Measurements from ENCODE around the gene FKBP8.
"Not testable (repeated sequence)": the region's sequence is repeated elsewhere in the genome, so short reads cannot be mapped to it uniquely, and the experiment has no call there.

The FKBP8 gene

DNA sequence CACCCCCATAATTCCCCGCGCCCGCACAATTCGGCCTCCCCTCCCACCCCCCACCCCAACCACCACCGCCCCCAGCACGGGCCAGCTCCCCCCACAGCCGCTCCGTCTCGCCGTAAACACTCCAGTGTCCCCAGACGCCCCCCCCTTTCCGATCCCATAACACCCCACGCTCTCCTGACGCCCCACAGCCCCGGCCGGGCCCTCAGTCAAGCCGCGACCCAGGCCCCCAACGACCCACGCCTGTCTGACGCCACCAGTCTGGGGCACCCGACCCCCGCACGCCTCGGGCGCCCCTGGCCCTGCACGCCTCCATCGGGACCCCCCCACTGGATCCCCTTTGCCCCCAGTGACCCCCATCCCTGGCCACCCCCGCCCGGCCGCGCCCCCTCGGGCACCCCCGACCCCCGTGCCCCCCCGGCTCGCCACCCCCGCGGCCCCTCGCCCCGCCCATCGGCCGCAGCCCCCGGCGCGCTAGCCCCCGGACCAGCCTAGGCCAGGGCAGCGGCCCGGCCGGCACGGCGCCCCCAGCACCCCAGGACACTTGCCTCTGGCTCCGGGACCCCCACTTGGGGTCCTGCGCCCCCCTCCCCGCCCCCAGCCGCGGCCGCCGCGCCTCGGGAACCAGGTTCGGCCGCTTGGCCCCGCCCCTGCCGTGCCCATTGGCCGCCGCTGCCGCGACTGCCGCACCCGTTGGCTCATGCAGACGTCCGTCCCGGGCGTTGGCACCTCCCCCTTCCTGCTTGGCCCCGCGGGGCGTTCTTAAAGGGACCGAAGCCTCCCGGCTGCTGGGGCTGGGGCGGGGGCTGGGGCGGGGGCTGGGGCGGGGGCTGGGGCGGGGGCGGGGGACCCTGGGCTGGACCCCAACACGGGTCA is at the start of gene FKBP8:
Gene FKBP8, minus strand, starts transcription at position 633 of the 873 bp plus-strand sequence. CDS start 1,603 bp downstream, outside the sequence.
- peak; percentile 71 for DNase-seq (ENCODE audit: low read depth)

DNA sequence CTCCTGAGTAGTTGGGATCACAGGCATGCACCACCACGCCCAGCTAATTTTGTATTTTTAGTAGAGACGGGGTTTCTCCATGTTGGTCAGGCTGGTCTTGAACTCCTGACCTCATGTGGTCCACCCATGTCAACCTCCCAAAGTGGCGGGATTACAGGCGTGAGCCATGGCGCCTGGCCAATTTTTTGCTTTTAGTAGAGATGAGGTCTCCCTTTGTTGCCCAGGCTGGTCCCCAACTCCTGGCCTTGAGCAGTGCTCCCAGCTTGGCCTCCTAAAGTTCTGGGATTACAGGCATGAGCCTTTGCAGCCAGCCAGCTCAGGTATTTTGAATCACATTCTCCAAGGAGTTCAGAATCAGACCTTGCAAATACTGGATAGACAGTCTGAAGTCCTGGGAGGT is 49.4 kb upstream of the FKBP8 start:
- not testable (repeated sequence) for DNase-seq (ENCODE audit: low read depth)

DNA sequence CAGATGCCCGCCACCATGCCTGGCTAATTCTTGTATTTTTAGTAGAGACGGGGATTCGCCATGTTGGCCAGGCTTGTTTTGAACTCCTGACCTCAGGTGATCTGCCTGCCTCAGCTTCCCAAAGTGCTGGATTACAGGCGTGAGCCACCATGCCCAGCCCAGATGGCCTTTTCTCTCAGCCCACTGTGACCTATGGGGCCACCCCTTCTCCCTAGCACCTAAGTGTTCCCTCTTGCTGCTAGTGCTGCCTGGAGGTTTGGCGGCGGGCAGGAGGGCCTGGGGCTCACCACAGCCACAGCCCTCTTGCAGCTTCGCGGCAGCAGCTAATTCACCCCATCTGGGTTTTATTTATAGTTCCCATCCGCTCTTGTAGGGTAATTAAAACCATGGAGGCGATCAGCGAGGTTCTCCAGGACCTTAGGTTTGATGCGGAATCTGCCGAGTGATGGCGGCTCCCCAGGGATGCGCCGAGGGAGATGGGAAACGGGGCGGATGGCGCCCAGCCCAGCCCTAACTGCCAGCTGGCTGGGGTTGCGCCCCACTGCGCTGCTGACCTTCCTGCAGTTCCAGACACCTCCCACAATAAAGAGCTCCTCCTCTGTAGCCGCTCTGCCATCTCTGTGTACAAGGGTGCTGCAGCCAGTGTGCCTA is 48.5 kb upstream of the FKBP8 start:
- DNase-seq (ENCODE audit: low read depth): no peak

DNA sequence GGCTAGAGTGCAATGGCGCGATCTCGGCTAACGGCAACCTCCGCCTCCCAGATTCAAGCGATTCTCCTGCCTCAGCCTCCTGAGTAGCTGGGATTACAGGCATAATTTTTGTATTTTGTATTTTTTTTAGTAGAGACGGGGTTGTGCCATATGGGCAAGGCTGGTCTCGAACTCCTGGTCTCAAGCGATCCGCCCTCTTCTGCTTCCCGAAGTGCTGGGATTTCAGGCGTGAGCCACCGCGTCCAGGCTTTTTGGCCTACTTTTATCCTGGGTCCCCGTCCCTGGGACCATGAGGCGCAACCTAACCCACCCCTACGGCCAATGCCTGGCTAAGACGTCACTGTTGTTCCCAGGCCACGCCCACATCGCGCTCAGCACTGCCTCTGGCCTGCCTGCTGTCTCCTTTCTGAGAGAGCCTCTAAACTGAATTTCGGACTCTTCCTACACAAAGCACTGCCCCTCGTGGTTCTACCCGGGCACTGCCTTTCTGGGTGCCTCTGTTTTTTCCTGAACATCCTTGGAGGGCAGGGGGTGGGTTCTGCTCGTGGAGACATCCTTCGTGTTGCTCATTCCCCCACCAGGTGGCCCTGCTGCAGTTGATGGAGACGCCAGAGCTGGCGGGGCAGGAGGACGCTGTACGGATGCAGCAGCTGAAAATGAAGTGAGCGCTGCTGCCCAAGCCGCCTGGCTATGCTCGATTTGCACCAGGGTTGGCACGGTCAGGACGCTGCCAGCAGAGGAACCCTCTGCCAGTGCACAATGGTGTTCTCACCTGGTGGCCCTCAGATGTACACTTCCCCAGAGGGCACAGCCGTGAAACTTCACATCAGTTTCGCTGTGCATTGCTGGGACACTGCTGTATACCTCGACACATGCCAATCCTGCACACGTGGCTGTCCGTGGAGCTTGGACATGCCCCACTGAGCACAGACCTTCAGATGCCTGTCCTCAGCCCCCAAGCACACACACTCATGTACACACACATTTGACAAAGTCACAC is 47.2 kb upstream of the FKBP8 start:
- DNase-seq (ENCODE audit: low read depth): no peak

DNA sequence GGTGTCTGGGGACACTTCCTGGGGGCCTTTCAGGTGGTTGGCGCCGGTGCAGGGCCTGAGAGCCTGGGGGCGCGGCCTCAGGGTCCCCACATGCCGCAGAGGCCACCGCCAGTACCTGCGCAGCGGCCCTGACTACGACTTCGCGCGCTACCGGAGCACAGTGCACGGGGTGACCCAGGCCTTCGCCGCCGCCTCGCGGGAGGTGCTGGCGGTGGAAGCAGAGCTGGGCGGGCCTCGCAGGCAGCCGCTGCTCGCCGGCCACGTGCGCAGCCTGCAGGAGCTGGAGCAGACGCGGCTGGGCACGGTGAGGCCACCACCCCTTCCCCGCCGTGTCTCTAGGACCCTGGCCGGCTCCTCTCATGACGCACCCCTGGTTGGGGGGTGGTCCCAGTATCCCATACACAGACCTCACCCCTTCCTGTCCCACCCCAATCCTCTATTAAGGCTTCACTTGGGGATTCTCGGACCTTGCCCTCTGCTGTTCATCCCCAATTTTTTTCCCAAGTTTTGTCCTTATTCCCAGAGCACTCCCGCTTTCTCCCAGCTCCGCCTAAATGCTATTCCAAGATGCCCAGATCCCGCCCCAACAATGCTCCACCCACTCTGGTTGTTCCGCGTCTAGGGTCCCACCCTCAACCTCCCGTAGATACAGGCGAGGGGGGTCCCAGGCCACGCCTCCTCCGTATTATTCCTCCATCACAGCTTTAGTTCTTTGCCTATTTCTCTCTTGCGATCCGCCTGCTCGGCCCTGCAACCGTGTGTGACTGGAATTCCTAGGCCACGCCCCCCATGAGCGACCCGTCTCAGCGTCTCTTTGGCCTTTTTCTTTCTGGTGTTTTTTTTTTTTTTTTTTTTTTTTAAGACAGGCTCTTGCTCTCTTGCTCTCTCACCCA is 46.3 kb upstream of the FKBP8 start:
- no peak for DNase-seq (ENCODE audit: low read depth)

DNA sequence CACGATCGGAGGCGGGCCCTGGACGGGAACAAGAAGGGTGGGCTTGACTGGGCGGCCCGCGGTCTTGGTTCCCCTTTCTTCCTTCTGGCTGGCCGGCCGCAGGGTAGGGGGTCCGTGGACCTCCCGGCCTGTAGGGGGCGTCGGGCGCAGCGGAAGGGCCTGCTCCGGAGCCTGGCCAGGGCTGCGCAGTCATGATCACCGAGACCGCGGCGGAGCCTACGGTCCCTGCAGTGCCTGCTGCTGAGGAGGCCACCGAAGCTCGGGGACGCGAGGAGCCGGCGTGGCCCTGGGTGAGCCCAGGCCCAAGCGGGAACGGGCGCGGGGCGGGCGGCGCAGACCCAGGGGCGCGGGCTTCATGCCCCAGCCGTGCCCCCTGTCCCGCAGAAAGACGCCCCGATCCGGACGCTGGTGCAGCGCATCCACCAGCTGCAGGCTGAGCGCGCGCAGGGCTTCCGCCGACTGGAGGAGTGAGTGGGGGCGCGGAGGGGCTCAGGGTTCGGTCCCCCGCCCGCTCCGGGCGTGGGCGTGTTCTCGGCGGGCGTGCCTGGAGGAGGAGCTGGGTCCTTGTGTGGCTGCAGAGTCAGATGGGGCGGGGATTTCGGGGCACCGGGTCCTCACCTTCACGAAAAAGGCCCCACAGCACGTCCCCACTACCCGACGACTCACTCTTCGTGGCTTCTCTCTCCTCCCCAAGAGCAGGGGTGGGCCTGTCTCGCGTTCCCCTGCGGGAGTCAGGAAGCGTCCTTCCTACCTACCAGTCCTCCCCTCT is 45.4 kb upstream of the FKBP8 start, which contains the start of gene REX1BD:
Gene REX1BD, plus strand, starts transcription at position 188 of the 769 bp plus-strand sequence. Its CDS starts 4 bp downstream, at position 192.
- peak; percentile 43 for DNase-seq (ENCODE audit: low read depth)

DNA sequence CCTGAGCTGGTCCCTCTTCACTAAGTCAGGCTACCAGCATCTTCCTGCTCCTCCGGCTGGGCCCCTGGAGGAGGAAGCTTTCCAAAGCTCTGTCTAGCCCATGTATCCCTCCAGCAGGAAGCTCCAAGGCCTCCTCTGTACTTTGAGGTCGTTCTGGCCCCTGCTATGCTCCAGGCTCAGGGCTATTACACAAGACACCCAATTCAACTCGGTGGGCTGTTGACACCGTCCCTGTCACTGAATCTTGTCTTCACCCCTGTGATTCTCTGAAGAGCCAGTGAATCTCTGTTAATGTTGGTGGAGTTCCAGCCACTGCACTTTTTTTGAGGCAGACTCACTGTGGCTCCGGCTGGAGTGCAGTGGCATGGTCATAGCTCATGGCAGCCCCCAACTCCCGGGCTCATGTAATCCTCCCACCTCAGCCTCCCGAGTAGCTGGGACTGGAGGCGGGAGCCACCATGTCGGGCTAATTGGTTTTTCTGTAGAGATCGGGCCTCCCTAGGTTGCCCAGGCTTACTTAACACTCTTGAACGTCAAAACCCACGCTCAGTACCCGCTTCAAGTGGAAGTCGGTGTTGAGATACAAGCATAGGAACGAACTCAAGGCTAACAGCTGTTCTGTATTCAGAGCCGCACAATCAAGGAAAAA is 44.7 kb upstream of the FKBP8 start:
- no peak for DNase-seq (ENCODE audit: low read depth)

DNA sequence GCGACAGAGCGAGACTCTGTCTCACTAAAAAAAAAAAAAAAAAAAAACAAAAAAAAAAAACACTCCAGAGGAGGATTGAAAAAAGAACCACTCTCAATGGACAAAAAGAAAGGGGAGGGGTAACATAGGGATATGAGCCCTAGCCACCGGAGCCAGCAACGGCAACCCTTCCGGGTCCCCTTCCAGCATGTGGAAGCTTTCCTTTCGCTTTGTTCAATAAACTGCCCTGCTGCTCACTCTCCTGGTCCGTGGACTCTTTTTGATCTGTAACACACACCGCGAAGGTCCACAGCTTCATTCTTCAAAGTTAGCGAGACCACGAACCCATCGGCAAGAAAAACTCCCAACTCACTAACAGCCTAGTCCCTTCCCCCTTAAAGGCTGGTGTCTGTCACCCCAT is 44.2 kb upstream of the FKBP8 start:
- no peak for DNase-seq (ENCODE audit: low read depth)

DNA sequence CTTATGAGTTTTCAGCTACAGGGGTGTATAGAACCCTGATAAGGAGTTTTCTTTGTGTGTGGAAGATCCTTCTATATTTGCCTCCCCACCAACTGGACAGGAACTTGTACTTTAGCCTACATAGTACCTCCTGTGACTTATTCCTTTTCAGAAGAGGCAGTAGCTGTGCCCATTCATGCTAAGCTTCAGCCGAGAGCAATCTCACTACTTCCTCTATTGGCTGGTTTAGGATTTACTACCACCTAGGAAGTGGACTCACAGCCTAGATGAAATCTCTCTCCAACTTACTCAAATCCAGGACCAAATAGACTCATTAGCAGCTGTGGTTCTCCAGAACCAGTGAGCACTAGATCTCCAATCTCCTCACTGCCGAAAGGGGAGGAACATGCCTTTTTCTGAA is 42.9 kb upstream of the FKBP8 start:
- no peak for DNase-seq (ENCODE audit: low read depth)

DNA sequence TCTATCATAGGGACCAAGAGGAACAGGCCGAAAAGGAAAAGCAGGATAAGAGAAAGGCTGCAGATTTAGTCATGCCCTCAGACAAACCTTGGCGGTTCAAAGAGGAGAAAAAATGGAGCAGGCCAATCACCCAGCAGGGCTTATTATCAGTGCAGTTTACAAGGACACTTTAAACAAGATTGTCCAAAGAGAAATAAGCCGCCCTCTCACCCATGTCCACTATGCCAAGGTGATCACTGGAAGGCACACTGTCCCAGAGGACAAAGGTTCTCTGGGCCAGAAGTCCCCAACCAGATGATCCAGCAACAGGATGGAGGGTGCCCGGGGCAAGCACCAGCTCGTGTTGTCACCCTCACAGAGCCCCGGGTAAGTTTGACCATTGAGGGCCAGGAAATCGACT is 36.9 kb upstream of the FKBP8 start:
- no peak for DNase-seq (ENCODE audit: low read depth)

DNA sequence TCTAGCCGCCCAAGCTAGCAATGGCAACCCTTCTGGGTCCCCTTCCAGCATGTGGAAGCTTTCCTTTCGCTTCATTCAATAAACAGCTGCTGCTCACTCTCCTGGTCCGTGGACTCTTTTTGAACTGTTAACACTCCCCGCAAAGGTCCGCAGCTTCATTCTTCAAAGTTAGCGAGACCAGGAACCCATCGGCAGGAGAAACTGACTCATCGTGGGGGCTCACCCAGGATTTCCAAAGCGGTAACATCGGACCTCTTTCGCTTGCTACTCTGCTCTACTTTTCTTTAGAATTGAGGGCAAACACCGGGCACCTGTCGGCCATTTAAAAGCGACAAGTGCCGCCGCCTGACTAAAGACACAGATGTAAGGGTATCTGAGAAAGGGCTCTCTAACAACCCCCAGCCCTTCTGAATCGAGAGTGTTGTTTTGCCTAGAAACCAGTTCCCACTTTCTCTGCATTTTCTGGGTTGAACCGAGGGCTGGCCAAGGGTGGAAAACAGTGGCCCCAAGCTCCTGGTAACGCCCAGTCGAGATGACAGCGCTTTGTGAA is 34.1 kb upstream of the FKBP8 start:
- DNase-seq (ENCODE audit: low read depth): no peak

DNA sequence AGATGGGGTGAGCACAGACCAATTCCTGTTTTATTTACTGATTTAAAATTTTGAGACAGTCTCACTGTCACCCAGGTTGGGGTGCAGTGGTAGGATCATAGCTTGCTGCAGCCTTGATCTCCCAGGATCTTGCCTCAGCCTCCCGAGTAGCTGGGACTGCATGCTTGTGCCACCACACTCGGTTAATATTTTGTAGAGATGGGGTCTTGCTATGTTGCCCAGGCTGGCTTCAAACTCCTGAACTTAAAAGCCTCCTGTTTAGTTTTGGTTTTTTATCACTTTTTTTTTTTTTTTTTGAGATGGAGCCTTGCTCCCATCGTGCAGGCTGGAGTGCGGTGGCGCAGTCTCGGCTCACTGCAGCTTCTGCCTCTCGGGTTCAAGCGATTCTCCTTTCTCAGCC is 33.0 kb upstream of the FKBP8 start:
- DNase-seq (ENCODE audit: low read depth): no peak

DNA sequence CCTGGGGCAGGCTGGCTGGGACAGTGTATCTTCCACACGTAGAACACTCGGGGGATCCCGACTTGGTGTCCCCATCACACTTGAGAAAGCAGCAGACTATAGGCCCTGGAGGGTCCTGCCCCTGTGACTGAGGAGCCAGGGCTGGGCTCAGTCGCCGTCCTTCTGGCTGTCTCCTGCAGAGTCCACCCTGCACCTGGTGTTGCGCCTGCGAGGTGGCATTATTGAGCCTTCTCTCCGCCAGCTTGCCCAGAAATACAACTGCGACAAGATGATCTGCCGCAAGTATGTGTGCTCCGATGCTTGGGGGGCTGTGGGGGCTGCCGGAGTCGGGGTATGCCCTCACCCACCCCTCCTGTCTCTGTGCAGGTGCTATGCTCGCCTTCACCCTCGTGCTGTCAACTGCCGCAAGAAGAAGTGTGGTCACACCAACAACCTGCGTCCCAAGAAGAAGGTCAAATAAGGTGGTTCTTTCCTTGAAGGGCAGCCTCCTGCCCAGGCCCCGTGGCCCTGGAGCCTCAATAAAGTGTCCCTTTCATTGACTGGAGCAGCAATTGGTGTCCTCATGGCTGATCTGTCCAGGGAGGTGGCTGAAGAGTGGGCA is 31.4 kb upstream of the FKBP8 start:
- no peak for DNase-seq (ENCODE audit: low read depth)

DNA sequence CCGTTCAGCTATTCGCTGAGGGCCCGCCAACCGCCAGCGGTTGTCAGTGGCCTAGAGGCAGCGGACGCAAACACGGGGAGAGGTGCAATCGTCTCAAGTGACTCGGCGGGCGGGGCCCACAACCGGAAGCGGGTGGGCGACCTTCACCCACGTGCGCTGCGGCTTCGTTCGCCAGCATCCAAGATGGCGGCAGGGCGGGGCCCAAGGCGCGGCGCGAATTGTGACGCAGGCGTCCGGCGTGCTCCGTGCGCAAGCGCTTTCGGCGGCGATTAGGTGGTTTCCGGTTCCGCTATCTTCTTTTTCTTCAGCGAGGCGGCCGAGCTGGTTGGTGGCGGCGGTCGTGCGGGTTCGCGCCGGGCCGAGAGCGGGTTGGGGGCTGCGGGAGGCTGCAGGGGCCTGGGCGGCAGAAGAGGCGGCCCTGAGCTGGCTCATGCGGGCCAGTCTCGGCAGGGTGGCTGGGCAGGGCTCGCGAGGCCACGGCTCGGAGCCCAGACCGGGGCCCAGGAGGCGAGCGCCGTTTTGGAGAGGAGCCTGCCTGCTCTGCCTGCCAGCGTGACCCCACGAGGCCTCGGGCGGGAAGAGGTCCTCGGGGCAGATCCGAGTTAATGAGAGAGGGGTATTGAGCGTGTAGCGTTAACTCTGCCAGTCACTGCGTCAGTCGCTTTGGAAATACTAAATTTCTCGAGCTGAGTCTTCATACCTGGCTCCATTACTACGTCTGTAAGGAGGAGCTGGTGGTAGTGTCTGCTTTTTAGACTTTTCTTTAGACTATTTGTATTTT is 28.4 kb upstream of the FKBP8 start, which contains the start of gene UBA52:
Gene UBA52, plus strand, starts transcription at position 294 of the 781 bp plus-strand sequence. CDS start 1,444 bp downstream, outside the sequence.
- peak; percentile 93 for DNase-seq (ENCODE audit: low read depth)

DNA sequence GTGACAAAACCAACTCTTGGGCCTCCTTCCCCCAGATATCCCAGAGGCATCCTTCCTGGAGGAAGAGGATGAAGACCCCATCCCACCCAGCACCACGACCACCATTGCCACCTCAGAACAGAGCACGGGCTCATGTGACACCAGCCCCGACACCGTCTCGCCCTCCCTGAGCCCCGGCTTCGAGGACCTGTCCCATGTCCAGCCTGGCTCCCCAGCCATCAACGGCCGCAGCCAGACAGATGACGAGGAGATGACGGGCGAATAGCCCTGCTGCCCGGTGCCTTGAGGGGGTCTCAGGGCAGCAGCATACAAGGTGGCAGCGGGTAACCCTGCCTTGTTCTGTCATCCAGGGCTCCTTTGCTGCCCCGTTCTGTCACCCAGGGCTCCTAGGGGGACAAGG is 25.0 kb upstream of the FKBP8 start:
- DNase-seq (ENCODE audit: low read depth): no peak

DNA sequence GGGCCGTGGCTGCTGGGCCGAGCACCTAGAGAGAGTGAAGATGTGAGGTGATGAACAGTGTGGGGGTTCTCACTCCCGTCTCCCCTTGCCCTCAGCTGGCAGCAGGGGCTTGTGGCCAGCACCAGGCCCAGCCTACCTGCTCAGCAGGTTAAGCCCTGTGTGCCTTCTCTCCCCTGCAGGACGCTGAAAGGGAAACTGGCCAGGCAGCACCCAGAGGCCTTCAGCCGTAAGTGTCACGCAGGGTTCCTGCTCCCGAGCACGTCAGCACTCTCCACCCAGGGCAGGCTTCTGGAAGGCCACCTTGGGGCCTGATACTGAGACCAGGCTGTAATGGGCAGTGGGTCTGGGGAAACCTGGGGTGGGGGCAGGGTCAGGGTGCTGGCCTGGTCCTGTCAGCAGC is 23.6 kb upstream of the FKBP8 start:
- DNase-seq (ENCODE audit: low read depth): no peak

DNA sequence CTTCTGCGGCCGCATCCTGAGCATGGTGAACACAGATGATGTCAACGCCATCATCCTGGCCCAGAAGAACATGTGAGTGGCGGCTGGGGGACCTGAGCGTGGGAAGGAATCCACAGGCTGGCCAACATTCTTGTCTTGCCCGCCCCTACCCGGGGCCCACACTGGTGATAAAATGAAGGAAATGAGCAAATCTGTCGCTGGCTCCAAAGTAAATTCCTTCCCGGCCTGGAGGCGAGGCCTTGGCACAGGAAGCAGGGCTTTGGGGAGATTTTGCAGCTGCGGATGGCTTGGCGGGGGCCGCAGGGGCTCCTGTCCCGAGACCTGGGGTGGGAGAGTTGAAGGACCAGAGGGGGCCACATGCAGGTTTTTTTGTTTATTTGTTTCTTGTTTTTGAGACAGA is 18.7 kb upstream of the FKBP8 start:
- DNase-seq (ENCODE audit: low read depth): no peak

DNA sequence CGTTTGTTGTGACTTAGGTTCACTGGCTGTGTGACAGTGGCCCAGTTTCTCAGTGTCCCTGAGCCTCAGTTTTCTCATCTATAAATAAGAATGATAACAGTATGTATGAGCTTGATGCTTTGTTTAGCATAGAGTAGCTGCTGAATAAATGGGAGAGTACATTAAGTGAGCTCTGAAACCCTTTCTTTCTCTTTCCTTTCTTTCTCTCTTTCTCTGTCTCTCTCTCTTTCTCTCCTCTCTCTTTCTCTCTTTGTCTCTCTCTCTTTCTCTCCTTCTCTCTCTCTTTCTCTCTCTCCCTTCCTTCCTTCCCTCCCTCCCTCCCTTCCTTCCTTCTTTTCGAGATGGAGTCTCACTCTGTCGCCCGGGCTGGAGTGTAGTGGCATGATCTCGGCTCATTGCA is 16.3 kb upstream of the FKBP8 start:
- DNase-seq (ENCODE audit: low read depth): no peak
